ENCODE measurements around the gene ABI1.
"Not testable (repeated sequence)": the region's sequence is repeated elsewhere in the genome, so short reads cannot be mapped to it uniquely, and the experiment has no call there.

Gene ABI1

DNA sequence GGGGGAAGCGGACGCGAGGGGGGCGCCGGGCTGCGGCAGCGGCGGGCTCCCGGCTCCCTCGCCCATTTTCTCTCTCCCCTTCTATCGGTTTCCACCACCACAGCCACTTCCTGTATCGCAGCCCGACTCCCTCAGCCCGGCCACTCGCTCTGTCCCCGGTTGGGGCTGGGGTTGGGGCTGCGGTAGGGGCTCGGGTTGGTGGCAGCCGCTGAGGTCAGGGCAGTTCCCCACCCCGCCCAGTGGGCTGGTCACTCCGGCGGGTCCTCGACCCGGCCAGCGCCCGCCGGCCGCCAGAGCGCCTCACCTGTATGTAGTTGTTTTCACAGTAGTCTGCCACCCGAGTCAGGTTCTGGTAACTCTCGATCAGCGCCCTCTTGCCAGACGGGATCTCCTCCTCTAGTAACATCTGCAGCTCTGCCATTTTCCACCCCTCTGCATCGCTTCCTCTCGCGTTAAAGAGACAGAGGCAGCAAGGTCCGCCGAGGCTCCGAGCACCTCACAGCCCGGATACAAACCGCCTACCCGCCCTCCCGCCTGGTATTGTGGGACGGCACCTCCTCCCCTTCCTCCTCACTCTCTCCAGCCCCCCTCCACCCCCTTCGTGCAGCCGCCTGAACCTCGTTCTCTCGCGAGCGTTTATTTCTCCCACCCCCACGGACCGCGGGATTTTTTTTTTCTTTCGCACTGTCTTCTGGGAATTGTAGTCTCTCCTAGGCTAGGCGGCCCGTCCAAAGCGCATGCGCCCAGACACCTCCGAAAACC is at the start of gene ABI1:
ABI1 (minus strand) TSS at position 516 of the 762 bp plus-strand sequence; CDS start at position 421, 95 bp downstream.
- peak; percentile 99 for DNase-seq (ENCODE audit: low read depth)

DNA sequence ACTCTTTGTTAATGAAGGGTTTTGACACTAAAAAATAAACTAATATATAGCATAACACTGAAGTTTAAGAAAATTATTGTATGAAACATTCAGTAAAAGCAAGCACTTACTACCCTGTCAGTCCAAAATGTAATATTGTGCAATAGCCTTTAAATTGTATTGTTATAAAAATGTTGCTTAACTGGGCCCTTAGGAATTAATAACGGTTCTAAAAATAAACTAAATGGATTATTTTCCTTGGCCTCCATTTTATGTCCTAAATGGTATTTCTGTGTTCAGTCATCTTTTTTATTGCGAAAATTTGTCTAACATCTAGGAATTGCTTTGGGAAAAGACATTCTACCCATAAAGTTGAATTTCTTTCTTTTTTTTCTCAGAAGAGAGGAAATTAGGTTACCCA is 49.0 kb upstream of the ABI1 start:
- no peak for DNase-seq (ENCODE audit: low read depth)

DNA sequence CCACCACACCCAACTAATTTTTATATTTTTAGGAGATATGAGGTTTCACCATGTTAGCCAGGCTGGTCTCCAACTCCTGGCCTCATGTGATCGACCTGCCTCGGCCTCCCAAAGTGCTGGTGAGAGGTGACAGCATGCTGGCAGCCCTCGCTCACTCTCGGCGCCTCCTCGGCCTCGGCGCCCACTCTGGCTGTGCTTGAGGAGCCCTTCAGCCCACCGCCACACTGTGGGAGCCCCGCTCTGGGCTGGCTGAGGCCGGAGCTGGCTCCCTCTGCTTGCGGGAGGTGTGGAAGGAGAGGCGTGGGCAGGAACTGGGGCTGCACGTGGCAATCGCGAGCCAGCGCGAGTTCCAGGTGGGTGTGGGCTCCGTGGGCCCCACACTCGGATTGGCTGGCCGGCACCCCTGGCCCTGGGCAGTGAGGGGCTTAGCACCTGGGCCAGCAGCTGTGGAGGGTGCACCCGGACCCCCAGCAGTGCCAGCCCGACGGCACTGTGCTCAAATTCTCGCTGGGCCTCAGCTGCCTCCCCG is 44.6 kb upstream of the ABI1 start:
- not testable (repeated sequence) for DNase-seq (ENCODE audit: low read depth)

DNA sequence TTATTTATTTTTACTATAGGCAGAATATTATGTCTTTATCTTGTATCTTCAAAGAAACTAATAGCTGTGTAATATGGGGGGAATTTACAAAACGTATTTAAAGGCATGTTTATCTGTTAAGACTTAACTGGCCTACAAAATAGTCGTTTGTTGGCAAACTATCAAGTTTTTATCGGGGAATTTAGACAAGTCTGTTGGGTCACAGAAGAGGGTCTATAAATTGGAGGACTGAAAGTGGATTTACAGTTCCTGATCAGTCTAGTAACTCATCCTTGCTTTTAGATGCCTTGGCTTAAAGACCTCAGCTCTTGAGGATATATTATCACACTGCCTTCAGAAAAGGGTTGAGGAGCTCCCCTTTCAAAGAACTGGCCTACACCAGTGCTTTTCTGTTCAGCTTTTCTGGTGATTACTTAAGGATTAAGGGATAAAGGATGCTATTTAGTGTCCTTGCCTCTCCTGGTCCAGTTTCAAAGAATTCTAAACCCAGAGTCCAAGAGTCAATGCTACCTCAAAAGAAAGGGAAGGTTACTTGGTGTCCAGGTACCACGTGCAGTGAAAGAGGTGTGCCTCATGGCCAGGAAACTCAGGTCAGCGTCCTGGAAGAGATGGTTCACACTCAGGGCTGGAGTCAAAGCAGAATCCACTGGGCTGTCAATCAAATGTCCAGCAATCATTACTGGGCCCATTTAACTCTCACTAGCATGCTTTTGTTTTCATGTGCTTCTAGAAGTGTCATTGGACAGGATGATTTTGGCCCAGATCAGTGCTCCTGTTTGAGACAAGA is 42.9 kb upstream of the ABI1 start:
- no peak for DNase-seq (ENCODE audit: low read depth)

DNA sequence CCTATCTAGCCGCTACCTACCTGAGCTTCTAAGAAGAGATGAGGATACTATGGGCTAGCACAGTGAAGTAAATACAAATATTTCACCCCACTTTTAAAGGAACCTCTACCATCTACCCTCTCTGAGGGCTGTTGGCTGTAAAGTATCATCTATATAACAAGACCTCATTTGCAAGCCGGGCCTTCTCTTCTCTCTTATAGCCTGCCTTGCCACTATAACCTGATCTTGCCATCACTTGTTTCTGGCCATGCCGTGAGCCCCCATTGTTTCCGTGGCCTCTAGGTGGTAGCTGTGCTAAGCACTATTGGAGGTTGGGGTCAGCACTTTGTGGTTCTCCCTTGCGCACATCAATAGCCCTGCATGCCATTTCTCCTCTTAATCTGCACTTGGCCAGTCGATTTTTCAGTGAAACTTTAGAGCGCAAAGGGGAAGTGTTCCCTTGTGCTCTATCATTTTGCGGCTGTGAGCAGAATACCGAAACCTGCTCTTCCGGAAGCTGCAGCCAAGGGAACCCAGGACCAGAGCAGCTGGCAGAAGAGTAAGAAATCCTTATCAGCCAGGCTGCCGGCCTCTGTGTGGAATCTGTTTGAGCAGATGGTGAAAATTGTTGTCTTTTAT is 31.7 kb upstream of the ABI1 start:
- DNase-seq (ENCODE audit: low read depth), result not testable (repeated sequence)

DNA sequence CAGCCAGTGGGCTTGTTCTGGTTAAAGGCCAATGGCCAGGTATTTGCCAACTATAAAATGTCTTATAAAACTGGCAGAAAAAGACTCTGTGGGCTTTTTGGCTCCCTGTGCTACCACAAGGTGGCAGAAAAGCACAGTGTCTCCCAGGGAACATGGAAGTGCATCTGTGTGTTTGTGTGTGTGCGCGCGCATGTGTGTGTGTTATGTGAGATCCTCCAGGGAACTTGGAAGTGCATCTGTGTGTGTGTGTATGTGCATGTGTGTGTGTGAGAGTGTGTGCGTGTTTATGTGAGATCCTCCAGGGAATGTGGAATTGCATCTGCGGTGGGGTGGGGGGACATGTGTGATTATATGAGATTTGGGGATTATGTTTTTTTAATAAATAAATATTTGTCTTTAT is 30.2 kb upstream of the ABI1 start:
- DNase-seq (ENCODE audit: low read depth), result peak; percentile 32

DNA sequence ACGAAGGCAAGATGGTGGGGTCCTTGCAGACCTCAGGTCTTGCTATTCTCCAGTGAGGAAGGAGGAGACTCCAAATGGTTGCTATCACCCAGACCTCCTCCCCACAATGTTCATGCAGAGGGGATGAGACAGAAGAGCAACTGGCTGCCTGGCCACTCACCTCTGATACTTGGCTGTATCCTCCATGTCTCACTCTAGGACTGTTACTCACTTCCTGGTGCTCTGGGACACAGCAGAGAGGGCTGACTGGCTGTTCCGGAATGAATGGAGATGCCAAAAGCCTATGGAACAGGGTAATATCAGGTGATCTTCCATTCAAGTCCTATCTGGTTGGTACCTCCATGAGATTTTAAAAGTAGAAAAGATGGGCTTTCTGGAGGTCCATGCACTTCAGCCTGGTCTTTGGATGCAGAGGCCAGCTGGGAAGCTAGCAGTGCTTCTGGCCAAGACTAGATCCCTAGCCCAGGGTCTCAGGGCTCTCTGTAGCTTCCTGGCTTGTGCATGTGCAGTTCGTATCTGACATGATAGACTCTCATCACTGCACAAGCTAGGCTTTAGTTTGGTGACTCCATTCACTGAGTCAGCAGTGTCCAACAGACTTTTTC is 27.0 kb upstream of the ABI1 start:
- no peak for DNase-seq (ENCODE audit: low read depth)

DNA sequence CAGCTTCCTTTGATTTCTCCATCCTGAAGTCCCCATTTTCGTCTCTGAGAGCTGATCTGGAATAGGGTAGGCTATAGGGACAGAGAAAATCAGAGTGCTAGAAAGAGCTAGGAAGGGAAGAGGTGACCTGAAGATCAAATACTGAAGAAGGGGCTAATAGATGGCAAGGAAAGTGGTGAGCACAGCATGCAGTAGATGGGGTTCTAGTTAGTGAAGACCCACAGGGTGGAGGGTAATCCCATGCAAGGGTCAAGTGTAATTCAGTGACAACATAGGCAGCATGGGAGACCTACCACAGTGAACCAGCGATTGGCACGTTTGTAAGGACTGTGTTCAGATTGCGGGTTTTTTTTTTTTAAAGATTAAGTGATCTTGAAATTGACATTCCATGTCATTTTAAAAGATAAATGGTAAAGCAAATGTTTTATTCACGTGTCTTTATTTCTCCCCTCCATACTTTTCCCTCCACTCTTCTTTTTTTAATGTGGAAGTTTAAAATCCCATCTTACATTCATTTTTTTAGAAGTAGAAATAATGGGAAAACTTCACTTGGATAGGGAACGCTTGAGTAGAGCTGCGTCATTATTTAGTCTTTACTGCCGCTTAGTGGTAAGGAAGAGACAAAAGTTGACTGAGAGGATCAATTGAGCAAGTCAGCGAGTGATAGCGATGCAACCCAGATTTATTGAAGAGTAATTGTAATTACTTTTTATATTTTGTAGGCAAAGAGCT is 21.0 kb upstream of the ABI1 start:
- peak; percentile 37 for DNase-seq (ENCODE audit: low read depth)

DNA sequence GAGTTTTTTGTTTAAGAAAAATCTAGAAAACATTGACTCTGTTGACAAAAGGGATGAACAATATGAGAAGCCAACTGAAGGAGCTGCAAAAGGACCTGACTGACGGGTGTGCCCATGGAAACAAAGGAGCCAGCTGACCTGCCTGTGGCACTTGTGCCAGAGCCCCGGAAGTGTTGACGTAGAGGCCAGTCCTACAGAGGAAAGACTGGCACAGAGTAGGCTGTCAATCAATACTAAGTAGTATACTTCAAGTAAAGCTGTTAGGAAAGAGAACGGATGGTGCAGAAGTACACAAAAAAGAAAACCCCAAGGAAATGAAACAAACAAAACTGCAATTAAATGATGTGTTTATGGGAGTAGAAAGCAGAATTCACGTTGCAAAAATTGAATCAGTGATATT is 19.0 kb upstream of the ABI1 start:
- DNase-seq (ENCODE audit: low read depth), result no peak

DNA sequence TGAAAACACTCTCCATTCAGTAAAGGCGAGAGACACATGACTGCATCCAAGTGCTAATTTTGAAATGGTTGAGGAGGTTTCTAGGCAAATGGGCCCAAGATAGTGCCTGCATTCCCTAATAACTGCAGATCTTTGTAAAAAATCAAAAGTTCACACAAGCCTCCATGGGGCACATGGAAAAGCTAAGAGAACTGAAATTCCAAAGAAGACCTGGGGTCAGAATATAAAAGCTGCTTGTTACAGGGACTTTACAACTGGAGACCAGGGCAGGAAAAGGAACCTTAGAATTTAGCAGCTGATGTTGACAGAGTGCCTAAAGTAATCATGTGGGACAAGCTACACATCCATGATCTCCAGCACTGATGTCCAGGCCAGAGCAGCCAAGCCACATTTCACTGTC is 10.0 kb upstream of the ABI1 start:
- DNase-seq (ENCODE audit: low read depth), result no peak

DNA sequence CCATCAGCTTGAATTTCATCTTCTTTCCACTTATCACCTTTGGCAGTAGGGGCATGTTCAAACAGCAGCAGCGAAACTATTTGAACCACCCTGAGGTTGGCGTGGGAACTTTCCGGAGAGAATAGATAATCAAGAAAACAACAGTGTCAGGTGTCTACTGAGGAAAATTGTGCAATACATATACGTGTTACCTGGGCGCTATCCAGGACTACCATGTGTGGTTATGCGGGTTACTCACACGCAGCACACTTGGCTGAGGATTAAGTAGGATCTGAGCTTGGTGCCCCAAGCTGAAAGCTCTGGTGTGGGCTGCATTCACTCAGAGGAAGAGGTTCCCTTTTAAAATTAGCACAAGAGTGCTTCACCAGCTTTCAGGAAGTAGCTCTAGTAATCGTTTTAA is 8.8 kb upstream of the ABI1 start:
- DNase-seq (ENCODE audit: low read depth), result no peak

DNA sequence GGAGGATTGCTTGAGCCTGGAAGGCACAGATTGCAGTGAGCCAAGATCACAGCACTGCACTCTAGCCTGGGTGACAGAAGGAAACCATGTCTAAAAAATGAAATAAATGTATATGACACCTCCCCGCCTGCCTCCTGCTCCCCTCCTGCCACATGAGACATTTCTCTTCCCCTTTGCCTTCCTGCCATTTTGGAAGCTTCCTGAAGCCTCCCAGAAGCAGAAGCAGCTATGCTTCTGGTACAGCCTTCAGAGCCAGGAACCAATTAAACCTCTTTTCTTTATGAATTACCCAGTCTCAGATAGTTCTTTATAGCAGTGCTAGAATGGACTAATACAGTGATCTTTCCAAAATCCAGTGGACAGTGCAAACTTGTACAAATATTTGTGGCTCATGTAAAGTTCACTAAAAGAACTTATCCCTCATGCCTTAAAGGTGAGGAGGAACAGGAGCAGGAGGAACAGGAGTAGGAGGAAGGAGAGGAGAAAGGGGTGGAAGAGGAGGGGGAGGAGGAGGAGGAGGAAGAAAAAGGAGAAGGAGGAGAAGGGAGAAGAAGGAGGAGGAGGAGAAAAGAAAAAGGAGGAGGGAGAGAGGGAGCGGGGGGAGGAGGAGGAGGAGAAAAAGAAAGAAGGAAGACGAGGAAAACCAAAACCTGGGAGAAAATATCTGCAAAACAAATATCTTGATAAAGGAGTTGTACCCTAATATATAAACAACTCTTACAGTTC is 2.8 kb upstream of the ABI1 start:
- no peak for DNase-seq (ENCODE audit: low read depth)

DNA sequence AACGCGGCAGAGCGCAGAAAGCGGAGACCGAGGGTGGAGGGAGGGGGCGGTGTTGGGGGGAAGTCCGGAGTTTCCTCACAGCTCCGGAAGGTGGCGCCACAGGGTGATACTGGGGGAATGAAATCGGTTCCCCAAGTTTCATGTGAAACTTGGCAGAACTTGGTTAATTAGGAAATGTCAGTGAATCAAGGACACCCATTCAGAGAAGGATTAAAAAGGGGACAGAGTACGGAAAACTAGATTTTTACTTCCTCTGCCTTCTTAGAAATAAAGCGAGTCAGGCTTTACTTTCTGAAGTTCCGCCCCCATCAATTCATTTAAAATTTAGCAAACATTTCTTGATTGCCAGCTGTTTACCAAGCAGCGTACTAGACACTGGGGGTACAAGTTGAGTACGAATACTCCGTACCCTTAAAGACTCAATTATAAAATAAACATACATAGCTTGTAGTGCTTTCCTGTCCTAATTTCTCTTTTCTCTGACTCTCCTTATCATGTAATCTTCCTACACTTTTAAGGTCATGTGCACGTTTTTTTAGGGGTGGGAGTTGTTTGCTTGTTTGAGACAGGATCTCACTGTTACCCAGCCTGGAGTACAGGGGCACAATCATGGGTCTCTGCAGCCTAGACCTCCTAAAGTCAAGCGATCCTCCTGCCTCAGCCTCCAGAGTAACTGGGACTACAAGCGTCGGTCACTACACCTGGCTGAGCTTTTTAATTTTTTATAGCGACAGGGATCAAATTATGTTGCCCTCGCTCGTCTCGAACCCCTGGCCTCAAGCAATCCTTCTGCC is 644 bp upstream of the ABI1 start:
- no peak for DNase-seq (ENCODE audit: low read depth)

DNA sequence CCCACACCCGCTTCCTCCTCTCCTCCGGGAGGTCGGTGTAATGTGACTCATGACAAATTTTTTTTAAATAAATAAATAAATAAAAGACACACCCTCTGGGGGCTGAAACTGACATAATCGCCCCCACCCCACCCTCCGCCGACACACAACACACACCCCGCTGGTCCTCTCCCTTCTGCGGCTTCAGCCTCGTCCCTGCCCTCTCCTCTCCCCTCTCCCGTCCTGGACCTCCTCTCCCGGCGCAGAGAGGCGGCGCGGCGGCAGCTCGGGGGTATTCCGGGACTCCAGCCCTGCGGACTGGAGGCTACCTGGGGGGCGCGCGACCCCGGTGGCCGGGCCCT is 686 bp downstream of the ABI1 start:
- peak; percentile 37 for DNase-seq (ENCODE audit: low read depth)

DNA sequence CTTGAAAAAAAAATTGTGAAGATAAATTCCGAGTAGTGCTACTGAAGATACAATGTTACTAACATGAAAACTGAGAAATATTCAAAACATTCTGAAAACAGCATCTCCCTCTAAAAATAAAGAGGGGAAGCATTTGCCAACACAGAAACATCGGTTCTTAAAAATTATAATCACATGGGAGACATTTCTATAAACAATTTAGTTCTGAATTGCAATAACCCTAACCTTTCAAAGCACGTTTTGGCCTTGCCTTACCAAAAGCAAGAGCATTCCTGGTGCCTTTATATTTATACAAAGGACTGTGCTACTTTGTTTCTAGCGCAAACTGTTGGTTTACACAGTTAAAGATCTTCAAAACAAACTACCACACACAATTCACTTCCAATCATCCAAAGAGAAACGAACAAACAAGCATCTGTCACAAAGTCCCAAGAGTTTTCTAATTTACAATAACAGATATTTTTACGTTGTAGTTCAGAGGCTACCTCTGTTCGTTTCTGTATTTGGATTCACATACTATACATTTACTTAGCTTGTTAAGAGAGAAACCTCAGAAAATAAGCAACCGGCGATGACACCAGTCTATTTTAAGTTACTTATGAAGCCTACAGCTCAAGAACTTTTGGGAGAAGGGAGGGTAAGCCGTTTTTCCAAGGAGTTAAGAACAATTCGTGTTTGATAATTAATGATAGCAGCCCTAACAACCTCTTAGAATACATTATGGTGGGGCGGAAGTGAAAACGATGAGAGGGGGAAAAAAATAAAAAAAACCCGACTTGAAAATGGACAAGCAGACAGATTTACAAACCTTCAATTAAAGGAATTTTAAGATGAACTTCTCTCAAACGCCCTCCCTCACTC is 1.3 kb downstream of the ABI1 start:
- no peak for DNase-seq (ENCODE audit: low read depth)

DNA sequence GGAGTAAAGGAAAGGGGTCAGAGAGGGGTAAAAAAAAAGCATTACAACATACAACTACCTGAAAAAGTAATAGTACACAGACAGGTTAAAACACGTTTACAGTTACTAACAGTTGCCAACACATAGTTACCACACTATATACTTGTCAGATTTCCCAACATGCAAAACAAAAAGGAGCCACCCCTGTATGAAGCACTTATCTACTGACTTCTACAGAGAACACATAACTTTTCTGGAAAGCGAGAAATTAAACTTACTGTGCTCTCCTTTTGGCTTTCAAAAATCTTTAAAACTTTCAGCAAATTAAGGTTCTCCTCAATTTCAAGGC is 2.1 kb downstream of the ABI1 start:
- no peak for DNase-seq (ENCODE audit: low read depth)

DNA sequence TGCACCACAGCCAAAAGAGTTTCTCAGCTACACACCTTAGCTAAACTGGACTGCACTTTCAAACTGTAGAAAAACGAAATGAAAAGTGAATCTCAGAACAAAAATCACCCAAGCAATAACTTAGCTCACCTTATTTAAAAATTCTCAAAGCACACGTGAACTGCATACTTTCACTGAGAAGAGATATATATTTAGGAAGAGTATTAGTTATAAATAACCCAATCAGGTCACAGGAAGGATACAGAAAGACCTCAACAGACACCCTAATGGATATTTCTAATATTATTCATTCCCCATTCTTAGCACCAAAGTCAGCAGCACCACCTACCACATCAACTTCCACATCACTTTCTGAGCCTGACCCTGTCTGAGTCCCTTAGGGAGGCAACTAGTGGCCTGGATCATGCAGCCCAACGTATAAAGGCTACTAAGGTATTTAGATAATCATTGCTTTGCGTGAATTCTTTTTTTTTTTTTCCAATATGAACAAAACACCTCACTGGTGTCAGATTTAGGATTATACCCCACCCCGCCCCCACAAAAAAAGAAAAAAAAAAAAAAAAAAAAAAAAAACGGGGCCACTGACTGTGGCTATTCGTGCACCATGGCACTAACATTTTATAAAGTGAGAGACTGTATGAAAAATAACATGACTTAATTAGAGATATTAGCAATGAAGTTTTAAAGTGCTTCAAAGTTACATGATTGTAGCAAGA is 2.6 kb downstream of the ABI1 start:
- no peak for DNase-seq (ENCODE audit: low read depth)

DNA sequence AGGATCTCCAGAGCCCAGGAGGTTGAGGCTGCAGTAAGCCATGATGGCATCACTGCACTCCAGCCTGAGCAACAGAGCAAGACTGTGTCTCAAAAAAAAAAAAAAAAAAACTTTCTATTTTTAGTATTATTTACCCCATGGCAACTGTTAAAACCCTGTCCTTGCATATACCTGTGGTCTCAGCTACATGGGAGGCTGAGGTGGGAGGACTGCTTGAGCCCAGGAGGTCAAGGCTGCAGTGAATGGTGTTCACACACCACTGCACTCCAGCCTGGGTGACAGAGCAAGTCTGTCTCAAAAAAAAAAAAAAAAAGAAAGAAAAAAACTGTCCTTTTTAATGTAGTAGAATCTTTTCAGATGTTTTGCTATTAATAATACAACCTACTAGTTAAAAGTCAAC is 3.2 kb downstream of the ABI1 start:
- DNase-seq (ENCODE audit: low read depth), result not testable (repeated sequence)

DNA sequence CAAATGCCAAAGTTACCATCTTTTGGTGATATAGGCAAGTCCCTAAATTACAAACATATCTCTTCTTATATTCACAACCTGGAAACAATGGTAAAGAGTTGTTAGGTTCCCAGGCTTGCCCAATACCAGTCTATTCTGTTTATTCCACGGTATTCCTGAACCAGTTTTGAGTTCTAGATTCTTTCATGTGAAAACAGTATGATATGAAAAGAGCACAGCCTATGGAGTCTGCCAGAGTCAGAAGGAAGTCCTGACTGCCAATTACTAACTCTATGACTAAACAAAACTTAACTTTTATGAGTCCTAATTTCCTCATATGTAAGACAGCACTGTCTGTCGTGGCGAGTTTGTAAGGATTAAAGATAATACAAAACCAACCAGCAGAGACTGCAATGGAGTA is 5.6 kb downstream of the ABI1 start:
- peak; percentile 18 for DNase-seq (ENCODE audit: low read depth)

All from GM04504 (cell line).